Activated naive CD8-positive, alpha-beta T cell treated with anti-CD3 and anti-CD28 coated beads, Interleukin-2, amount 10 ng/mL, durations not matched to agents 7 days and 5 days (primary cell): ENCODE data around the gene ARPC1B. TPM values are rescaled to one million over a fixed set of nuclear protein-coding genes. Genes with fewer than 3 reads are reported as not detected.

ENCODE experiments used
- ATAC-seq: fragments of 150-1000 bp; cut with Tn5 transposase; one replicate; pipeline ENCODE4 v1.10.0; 2021; ENCODE audit warnings: low read depth, moderate library complexity
- POLR2A ChIA-PET: fragments of 350-600 bp; sonication (Branson Sonifier 250); formaldehyde crosslinking; loops from one replicate; lab custom pipeline; 2021; ENCODE audit warnings: antibody characterized with exemption; lab: Charles Lee
- DNase-seq: peaks from one replicate; pipeline ENCODE4 v3.0.0; 2021
- H3K27ac Mint-ChIP-seq: one replicate; pipeline ENCODE4 v1.8.0; 2022; ENCODE audit warnings: mild to moderate bottlenecking, mixed read lengths
- H3K27me3 Mint-ChIP-seq: one replicate; pipeline ENCODE4 v1.8.0; 2022; ENCODE audit warnings: mild to moderate bottlenecking, moderate library complexity, mixed read lengths
- H3K36me3 Mint-ChIP-seq: one replicate; pipeline ENCODE4 v1.8.0; 2021; ENCODE audit warnings: mild to moderate bottlenecking, mixed read lengths
- H3K4me1 Mint-ChIP-seq: one replicate; pipeline ENCODE4 v1.8.0; 2021; ENCODE audit warnings: mixed read lengths
- H3K4me3 Mint-ChIP-seq: one replicate; pipeline ENCODE4 v1.8.0; 2022; ENCODE audit warnings: mild to moderate bottlenecking, moderate library complexity, mixed read lengths
- H3K9me3 Mint-ChIP-seq: one replicate; pipeline ENCODE4 v1.8.0; 2021; ENCODE audit warnings: mixed read lengths
- total RNA-seq, 2 experiments: library from RNA; stranded (reverse); gene quantifications; one replicate each; pipeline ENCODE4 v1.2.3, GENCODE V29; 2021

The ARPC1B gene
- total RNA-seq, 2 experiments from 2014 or later, result 318 to 319 TPM

DNA sequence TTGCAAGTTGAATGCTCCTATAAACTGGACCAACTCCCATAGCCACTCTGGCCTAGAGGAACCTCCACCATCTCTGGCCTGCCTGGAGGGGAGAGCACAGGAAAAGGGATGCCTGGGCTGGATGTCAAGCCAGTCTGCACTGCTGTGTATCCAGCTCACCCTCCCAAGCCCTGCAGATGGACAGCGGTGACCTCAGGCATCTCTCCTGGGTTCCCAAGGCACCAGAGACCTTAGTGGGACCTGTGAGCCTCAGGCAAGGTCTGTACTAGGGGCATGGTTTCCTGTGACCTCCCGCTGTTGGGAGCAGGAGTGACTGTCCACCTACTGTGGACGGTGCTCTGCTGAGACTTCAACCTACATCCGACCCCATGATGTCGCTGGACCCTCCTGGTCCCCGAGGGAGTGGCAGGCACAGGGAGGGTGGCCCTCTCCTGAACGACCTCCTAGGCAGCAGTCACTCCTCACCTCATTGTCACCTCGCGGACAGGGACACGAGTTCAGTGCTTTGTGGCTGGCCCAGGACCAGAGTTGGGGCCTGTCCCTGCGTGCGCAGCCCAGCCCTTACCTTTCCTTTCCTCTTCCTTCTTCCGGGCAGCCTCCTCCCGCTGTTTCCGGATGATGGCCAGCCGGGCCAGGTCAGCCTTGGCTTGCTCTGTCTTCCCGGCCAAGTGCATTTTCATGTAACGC, 22.9 kb downstream of the ARPC1B start:
- POLR2A ChIA-PET, result interaction anchor here (1.0 to 3.6 kb wide), 2 partner anchors 9 to 10 kb away, joined by 3 to 23 read pairs; partner anchors contain the start of genes BUD31 and PDAP1
- DNase-seq, result no peak
- Mint-ChIP-seq H3K36me3 (peaks cover 16% of the 10 kb centered on the region), H3K27me3 (no peaks in the 10 kb centered on the region), H3K4me3 (no peak overlapping the region), H3K27ac (peak overlapping the region; percentile 43), H3K4me1 (peaks cover 8% of the 10 kb centered on the region), H3K9me3 (no peaks in the 10 kb centered on the region)
- no peak for ATAC-seq

DNA sequence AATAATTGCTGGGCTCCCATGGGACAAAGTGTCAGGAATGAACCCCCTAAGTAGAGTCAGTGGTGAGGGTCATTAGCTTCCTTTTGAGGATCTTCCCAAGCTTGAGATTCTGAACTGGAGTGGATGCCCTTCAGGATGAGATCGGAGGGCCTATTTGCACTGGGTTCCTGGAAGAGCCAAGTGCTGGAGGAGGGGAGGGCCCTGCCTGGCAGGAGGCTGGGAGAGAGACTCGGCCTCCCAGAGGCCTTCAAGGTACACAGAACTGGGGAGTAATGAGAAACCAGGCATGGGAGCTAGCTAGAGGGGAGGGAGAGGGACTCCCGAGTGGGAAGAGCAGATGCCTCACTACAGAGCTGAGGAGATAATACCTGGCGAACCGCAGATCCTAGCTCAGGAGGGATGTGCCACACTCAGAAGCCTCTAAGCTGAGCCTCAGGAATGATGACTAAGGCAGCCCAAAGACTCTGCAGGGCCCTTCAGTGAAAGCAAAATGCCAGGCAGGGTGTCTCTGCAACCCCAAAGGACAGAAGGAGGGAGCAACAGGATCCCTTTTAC, 24.4 kb downstream of the ARPC1B start:
- Mint-ChIP-seq H3K36me3 (peaks cover 22% of the 10 kb centered on the region), H3K4me1 (peaks cover 6% of the 10 kb centered on the region), H3K27ac (peak overlapping the region; percentile 55), H3K9me3 (no peaks in the 10 kb centered on the region), H3K27me3 (no peaks in the 10 kb centered on the region), H3K4me3 (no peak overlapping the region)
- no peak for ATAC-seq
- no peak for DNase-seq
- POLR2A ChIA-PET, result interaction anchor here (3.6 kb wide), 1 partner anchor 9 kb away, joined by 23 read pairs; the partner anchor contains the start of genes BUD31 and PDAP1

DNA sequence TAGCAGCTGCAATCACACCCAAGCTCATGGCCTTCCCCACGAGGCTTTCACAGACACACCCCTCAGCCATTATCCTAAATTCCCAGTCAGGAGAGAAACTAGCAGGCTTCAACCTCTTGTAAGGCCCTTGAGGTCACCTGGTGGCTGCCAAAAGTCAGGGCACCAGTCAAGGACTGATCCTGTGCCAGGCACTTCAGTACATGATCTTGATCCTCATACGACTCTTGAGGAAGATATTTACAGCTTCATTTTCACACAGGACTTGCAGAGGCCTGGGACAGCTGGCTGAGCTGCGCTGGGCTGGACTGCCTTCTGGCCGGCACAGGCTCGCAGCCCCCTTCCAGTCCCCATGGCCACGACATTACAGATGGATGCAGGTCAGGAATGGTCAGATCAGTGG, 25.1 kb downstream of the ARPC1B start:
- POLR2A ChIA-PET, result interaction anchor here (1.5 to 3.6 kb wide), 2 partner anchors 8 to 19 kb away, joined by 4 to 23 read pairs; partner anchors contain the start of genes BUD31 and PDAP1
- ATAC-seq (no peak), DNase-seq (no peak)
- H3K4me3 Mint-ChIP-seq, result no peak overlapping the region
- H3K27me3 Mint-ChIP-seq, result no peaks in the 10 kb centered on the region
- H3K4me1 Mint-ChIP-seq, result peaks cover 8% of the 10 kb centered on the region
- peaks cover 26% of the 10 kb centered on the region for H3K36me3 Mint-ChIP-seq
- peak overlapping the region; percentile 55 for H3K27ac Mint-ChIP-seq
- H3K9me3 Mint-ChIP-seq, result no peaks in the 10 kb centered on the region

DNA sequence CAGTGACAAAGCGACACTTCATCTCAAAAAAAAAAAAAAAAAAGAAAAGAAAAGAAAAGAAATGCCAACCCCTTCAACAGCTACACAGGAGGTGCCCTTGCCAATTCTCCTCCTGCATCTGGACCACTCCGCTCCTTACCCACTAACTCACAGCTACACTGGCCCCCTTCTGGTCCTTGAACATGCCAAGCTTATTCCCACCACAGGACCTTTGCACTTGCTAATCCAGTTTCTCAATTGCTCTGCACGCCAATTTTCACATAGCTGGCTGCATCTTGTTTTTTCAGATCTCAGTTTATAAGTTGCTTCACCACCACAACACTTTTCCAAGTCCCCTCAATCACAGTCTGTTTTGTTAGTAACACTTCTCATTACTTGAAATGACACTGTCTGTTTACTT, 28.3 kb downstream of the ARPC1B start:
- H3K4me3 Mint-ChIP-seq, result no peak overlapping the region

DNA sequence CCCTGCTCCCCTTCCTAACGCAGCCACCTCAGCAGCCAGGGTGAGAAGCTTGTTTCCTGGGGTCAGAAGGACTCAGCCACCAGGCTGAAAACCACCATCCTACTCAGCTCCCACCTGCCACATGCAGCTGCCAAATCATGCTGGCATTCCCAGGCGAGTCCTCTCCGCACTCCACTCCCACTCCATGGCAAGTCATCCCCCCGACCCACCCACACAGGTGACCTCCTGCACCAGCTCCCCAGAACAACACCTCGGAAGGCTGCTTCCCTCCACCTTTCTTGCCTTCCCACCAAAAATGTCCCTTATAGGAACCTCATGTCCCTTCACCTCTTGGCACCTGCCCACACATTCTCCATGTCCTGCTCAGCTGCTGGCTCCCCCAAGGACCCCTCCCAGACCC, 29.2 kb downstream of the ARPC1B start:
- no peak overlapping the region for H3K27ac Mint-ChIP-seq
- H3K4me3 Mint-ChIP-seq, result no peak overlapping the region

More for the DNA sequence above, 28.3 kb downstream of the ARPC1B start:
- ATAC-seq, result no peak
- POLR2A ChIA-PET, result interaction anchor here (0.7 to 1.3 kb wide), 5 partner anchors 10 to 73 kb away, joined by 3 to 4 read pairs (median 4); no protein-coding TSS in a partner anchor
- H3K9me3 Mint-ChIP-seq, result no peaks in the 10 kb centered on the region
- peaks cover 24% of the 10 kb centered on the region for H3K36me3 Mint-ChIP-seq
- H3K27ac Mint-ChIP-seq, result peak overlapping the region; percentile 1
- H3K27me3 Mint-ChIP-seq, result no peaks in the 10 kb centered on the region
- H3K4me1 Mint-ChIP-seq, result peaks cover 20% of the 10 kb centered on the region
- DNase-seq, result no peak

DNA sequence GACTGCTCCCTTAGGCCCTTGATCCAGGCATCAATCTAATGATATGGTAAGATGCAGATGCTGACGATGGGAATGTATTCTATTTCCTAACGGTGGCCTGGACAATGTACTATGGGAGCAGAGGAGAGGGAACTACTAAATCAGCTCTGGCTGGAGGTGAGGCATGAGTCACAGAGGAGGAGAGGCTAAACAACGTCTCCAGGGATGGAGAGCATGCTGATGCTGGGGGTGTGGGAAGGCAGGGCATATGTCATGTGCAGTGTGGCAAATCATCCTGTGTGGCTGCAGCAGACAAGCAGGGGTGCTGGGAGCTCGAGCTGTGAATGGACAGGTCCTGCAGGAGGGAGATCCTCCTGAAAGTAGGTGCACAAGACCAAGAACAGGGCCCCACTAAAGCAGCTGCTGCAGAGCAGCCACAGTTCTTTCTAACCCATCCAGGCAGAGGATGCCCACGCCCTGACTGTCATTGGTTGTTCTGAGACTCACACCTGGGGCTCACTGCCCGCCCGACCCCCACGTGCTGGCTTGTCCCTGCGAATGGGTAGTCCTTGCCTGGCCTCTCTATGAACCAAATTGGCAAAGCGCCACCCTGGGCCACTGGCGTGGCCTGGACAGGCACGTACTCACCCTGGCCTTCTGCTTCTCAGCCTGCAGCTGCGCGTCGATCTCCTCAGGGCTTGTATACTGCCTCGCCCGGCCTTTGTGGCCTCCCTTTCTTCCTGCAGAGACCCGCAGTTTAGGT, 29.9 kb downstream of the ARPC1B start:
- Mint-ChIP-seq H3K9me3 (no peaks in the 10 kb centered on the region), H3K27ac (peak overlapping the region; percentile 49), H3K27me3 (no peaks in the 10 kb centered on the region), H3K4me3 (no peak overlapping the region), H3K4me1 (peaks cover 20% of the 10 kb centered on the region), H3K36me3 (peaks cover 20% of the 10 kb centered on the region)
- ATAC-seq (no peak), DNase-seq (no peak)
- POLR2A ChIA-PET, result interaction anchor here (1.1 to 6.5 kb wide), 2 partner anchors 12 to 14 kb away, joined by 4 to 67 read pairs; no protein-coding TSS in a partner anchor

More for the DNA sequence above, 29.2 kb downstream of the ARPC1B start:
- POLR2A ChIA-PET, result interaction anchor here (1.0 to 1.1 kb wide), 2 partner anchors 13 to 28 kb away, joined by 4 read pairs; no protein-coding TSS in a partner anchor
- H3K9me3 Mint-ChIP-seq, result no peaks in the 10 kb centered on the region
- no peaks in the 10 kb centered on the region for H3K27me3 Mint-ChIP-seq
- H3K36me3 Mint-ChIP-seq, result peaks cover 20% of the 10 kb centered on the region
- no peak for ATAC-seq
- DNase-seq, result no peak
- peaks cover 20% of the 10 kb centered on the region for H3K4me1 Mint-ChIP-seq

DNA sequence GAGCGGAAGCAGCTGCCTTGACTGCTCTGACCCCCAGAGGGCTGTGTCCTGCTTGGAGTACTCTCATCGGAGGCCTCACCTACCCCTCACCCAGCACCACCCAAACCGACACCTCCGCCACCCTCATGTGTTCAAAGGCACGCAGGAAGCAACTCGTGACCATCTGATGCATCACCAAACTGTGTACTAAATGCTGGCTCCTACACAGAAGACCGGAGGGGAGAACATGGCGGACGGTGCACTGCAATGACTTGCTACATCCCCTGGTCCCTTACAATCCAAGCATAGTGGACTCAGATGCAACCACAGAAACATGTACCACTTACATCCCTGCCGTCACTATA, 30.4 kb downstream of the ARPC1B start:
- H3K4me1 Mint-ChIP-seq, result peaks cover 24% of the 10 kb centered on the region
- no peaks in the 10 kb centered on the region for H3K27me3 Mint-ChIP-seq
- DNase-seq (no peak), ATAC-seq (no peak)
- peaks cover 20% of the 10 kb centered on the region for H3K36me3 Mint-ChIP-seq
- no peak overlapping the region for H3K27ac Mint-ChIP-seq
- H3K9me3 Mint-ChIP-seq, result no peaks in the 10 kb centered on the region
- POLR2A ChIA-PET, result interaction anchor here (6.5 kb wide), 1 partner anchor 13 kb away, joined by 67 read pairs; no protein-coding TSS in a partner anchor
- H3K4me3 Mint-ChIP-seq, result no peak overlapping the region

DNA sequence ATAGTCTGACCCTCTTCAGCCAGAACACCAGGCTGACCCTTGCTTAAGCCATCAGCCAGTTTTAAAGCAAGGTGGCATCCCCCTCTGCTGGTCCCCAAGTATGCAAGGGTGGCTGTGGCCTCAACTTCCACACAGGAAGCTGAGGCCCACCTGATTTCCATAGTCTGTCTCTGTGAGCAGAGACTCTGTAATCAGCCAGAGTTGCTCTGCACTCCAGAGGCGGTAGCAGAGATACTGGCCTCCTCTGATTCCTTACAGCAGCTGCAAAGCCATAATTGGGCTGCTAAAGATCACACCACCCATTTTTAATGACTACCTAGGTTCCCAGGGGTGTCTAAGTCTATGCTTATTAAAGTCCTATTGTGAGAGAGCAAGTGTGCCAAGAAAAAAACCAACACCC, 32.0 kb downstream of the ARPC1B start:
- Mint-ChIP-seq H3K4me3 (peak overlapping the region; percentile 92), H3K36me3 (peaks cover 21% of the 10 kb centered on the region), H3K9me3 (no peaks in the 10 kb centered on the region), H3K4me1 (peaks cover 35% of the 10 kb centered on the region), H3K27ac (peak overlapping the region; percentile 69), H3K27me3 (no peaks in the 10 kb centered on the region)
- DNase-seq (no peak), ATAC-seq (no peak)
- POLR2A ChIA-PET, result interaction anchor here (0.9 to 6.5 kb wide), 7 partner anchors 7 to 210 kb away, joined by 3 to 67 read pairs (median 3); partner anchors contain the start of genes CPSF4, PTCD1 and ZSCAN25

DNA sequence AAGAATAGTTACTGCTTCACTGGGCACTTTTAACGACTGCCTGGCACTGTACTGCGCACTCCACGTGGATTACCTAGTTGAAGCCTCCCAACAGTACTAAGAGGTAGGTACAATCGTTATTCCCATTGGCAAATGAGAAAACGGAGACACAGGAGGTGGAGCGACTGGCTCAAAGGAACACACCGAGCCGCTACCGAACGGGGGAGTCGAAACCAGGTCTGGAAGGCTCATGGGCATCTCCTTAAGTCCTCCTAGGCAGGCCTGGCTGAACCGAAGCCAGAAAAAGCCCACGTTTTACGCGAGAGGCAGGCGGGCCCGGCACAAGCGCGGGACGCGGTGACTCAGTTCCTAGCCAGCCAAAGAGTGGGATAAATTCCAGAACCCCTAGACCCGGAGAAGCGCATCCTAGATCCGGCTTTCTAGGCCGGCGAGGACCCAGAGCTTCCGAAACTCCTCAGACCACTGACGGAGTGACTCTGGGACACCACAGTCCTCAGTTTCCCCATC, 33.4 kb downstream of the ARPC1B start:
- H3K36me3 Mint-ChIP-seq, result peaks cover 25% of the 10 kb centered on the region
- ATAC-seq (peak; percentile 5), DNase-seq (no peak)
- no peaks in the 10 kb centered on the region for H3K27me3 Mint-ChIP-seq
- POLR2A ChIA-PET, result interaction anchor here (1.2 to 6.5 kb wide), 13 partner anchors 9 to 209 kb away, joined by 3 to 67 read pairs (median 10); partner anchors contain the start of genes ARPC1B, ATP5MF, CPSF4 and PTCD1
- peaks cover 35% of the 10 kb centered on the region for H3K4me1 Mint-ChIP-seq
- H3K4me3 Mint-ChIP-seq, result peak overlapping the region; percentile 92
- no peaks in the 10 kb centered on the region for H3K9me3 Mint-ChIP-seq
- H3K27ac Mint-ChIP-seq, result peak overlapping the region; percentile 89

DNA sequence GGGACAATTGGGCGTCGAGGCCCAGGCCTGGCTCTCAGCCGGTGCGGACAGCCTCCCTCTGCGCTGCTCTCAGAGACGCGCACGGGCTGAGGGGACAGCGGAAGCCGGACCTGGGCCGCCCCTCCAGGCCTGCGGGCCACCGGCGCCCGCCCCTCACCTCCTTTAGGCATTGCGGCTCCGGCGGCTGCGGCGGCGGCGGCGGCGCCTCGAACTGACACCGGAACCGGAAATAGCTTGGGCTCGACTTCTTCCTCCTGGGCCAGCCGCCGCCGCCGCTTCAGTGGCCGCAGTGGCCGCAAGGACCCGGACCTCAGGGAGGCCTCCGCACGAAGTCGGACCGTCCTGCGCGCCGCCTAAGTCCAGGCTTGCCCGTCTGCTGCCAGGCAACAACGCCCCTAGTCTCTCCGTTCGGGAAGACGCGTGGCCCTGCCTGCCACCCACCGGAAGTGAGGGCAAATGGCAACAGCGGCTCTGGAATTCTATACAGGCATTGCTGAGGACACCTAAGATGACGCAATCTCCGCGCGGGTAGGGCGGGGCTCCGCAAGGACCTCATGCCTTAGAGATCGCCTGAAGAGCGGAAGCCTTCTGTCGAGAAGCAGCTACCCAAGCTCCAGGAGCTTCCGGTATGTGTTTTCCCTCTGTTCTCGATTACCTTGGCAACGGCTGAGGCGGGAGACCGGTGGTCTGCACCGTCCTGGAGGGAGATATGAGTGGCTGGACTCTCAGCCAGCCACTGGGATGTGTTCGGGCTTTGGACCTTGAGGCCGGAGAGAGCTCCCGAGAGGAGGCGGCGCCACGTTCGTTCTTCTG, 34.1 kb downstream of the ARPC1B start, which contains the start of the genes BUD31 and PDAP1:
BUD31 (plus strand) TSS at position 591 of the 813 bp plus-strand sequence. CDS start 2,124 bp downstream, outside the sequence.
PDAP1 (minus strand) TSS at position 219 of the 813 bp plus-strand sequence; CDS start at position 170, 49 bp downstream.
- Mint-ChIP-seq H3K27ac (peak within 1 kb of the TSS; percentile 89), H3K4me3 (peak within 1 kb of the TSS; percentile 92), H3K9me3 (no peaks in the 10 kb centered on the region), H3K36me3 (peaks cover 20% of the 10 kb centered on the region), H3K27me3 (no peaks in the 10 kb centered on the region), H3K4me1 (peaks cover 32% of the 10 kb centered on the region)
- DNase-seq (peak; percentile 93), ATAC-seq (peak; percentile 82)
- POLR2A ChIA-PET, result interaction anchor here (0.6 to 6.5 kb wide), 28 partner anchors 7 to 1548 kb away, joined by 3 to 67 read pairs (median 5); partner anchors contain the start of genes AP4M1, ARPC1A, ARPC1B and ATP5MF

DNA sequence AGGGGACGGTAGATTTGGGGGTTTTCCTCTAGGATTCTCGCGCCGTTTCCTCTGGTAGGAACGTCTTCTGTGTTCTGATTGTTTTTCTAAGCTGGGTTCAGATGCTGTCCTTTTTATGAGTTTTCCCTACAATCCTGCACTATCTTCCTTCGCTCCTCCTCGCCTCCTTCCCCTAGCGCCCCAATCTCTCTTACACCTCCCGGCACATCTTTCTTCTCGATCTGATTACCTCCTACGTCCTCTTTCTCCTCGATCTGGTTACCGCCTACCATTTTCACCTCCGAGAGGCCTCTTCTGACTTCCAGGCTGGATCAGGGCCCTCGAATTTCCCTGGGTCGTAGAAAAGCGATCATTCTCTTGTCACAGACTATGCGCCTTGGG, 34.7 kb downstream of the ARPC1B start:
- H3K4me1 Mint-ChIP-seq, result peaks cover 30% of the 10 kb centered on the region

More for the DNA sequence above, 34.7 kb downstream of the ARPC1B start:
- POLR2A ChIA-PET, result interaction anchor here (0.6 to 6.5 kb wide), 28 partner anchors 7 to 1549 kb away, joined by 3 to 67 read pairs (median 5); partner anchors contain the start of genes AP4M1, ARPC1A, ARPC1B and ATP5MF
- DNase-seq, result no peak
- Mint-ChIP-seq H3K4me3 (peak overlapping the region; percentile 92), H3K9me3 (no peaks in the 10 kb centered on the region), H3K27me3 (no peaks in the 10 kb centered on the region), H3K27ac (peak overlapping the region; percentile 89), H3K36me3 (peaks cover 17% of the 10 kb centered on the region)
- ATAC-seq, result peak; percentile 9
